ENCODE results near the gene CENPP. TPM values are rescaled to one million over a fixed set of nuclear protein-coding genes. Genes with fewer than 3 reads are reported as not detected.

The CENPP gene
- total RNA-seq, 1 experiment from 2014 or later = 14.3 TPM

- H3K4me3 Mint-ChIP-seq = no peak overlapping the region
- H3K36me3 Mint-ChIP-seq = peaks cover 51% of the 10 kb centered on the region
- H3K27ac Mint-ChIP-seq = peak overlapping the region; percentile 8; the same call in 1 of the 2 replicates
- H3K4me1 Mint-ChIP-seq = no peaks in the 10 kb centered on the region
- ATAC-seq (no peak), DNase-seq (ENCODE audit: low spot score) (no peak)
- H3K27me3 Mint-ChIP-seq (ENCODE audit: low read depth) = no peaks in the 10 kb centered on the region
- CTCF ChIA-PET = interaction anchor here (1.2 to 1.7 kb wide), 3 partner anchors 10 to 143 kb away, joined by 4 to 7 read pairs (median 6); no protein-coding TSS in a partner anchor
- H3K9me3 Mint-ChIP-seq = no peaks in the 10 kb centered on the region
- TF ChIP-seq PRDM15 (CRISPR knock-in tag; IDR thresholded peaks at IDR 0.05) = no peak
- TF ChIP-seq GRHL2 (CRISPR knock-in tag; IDR thresholded peaks at IDR 0.05; ENCODE audit: insufficient replicate concordance, severe bottlenecking) = no peak
- no peak for TF ChIP-seq EMX1 (CRISPR knock-in tag; IDR thresholded peaks at IDR 0.05)
- no peak for TF ChIP-seq RORB (CRISPR knock-in tag; IDR thresholded peaks at IDR 0.05)
- no peak for TF ChIP-seq USF2 (CRISPR knock-in tag; IDR thresholded peaks at IDR 0.05)
- TF ChIP-seq IRF2 (CRISPR knock-in tag; IDR thresholded peaks at IDR 0.05; ENCODE audit: borderline replicate concordance, low read depth) = no peak
- TF ChIP-seq MAX (CRISPR knock-in tag; IDR thresholded peaks at IDR 0.05) = no peak
- no peak for TF ChIP-seq NFATC4 (CRISPR knock-in tag; IDR thresholded peaks at IDR 0.05)
- TF ChIP-seq CTCF (IDR thresholded peaks at IDR 0.05) = no peak
- no peak for TF ChIP-seq ATF6 (CRISPR knock-in tag; IDR thresholded peaks at IDR 0.05)
- no peak for TF ChIP-seq MLX (CRISPR knock-in tag; IDR thresholded peaks at IDR 0.05)
- TF ChIP-seq JUN (CRISPR knock-in tag; IDR thresholded peaks at IDR 0.05) = no peak
- TF ChIP-seq TP53 (CRISPR knock-in tag; IDR thresholded peaks at IDR 0.05) = no peak
- no peak for TF ChIP-seq ZNF532 (CRISPR knock-in tag; IDR thresholded peaks at IDR 0.05; ENCODE audit: borderline replicate concordance)
- TF ChIP-seq ZNF219 (CRISPR knock-in tag; IDR thresholded peaks at IDR 0.05; ENCODE audit: borderline replicate concordance) = no peak
- POLR2A ChIA-PET = no interaction called here
Measured at GRCh38 chr9:92647671-92648473, 322.1 kb downstream of the CENPP start.
